Cardiac muscle cell (in vitro differentiated cells and primary cell): Measurements from ENCODE around the gene RPL41. TPM values are rescaled to one million over a fixed set of nuclear protein-coding genes. Genes with fewer than 3 reads are reported as not detected.

Source experiments
- DNase-seq, 2 donors: peaks; one replicate each; pipeline versions ENCODE4 v3.0.0 to v3.0.0-alpha.2; 2010 to 2017; ENCODE audit warnings: low read depth in 1 of 2, low spot score in 1 of 2
- H3K27ac ChIP-seq: fragments of 200-600 bp; sonication (generic); 2 replicates; pipeline ENCODE4 v1.5.1; 2016
- H3K27me3 ChIP-seq: fragments of 200-600 bp; sonication (generic); 2 replicates; pipeline ENCODE4 v1.6.0; 2016; ENCODE audit warnings: control low read depth
- H3K36me3 ChIP-seq: fragments of 200-600 bp; sonication (generic); 2 replicates; pipeline ENCODE4 v1.5.1; 2016; ENCODE audit warnings: control low read depth
- H3K4me1 ChIP-seq: fragments of 200-600 bp; sonication (generic); 2 replicates; pipeline ENCODE4 v1.8.1; 2017; ENCODE audit warnings: low read depth, mild to moderate bottlenecking, mixed run types
- H3K4me3 ChIP-seq: fragments of 200-600 bp; sonication (generic); 2 replicates; pipeline ENCODE4 v1.5.1; 2016; ENCODE audit warnings: mild to moderate bottlenecking
- H3K9me3 ChIP-seq: fragments of 200-600 bp; sonication (generic); 2 replicates; pipeline ENCODE4 v1.5.1; 2017; ENCODE audit warnings: low read depth, mild to moderate bottlenecking, control low read depth
- CTCF ChIP-seq: IDR thresholded peaks from 2 replicates; pipeline ENCODE4 v1.5.1; 2012; ENCODE audit warnings: low read depth, mild to moderate bottlenecking, low read length
- polyA plus RNA-seq: library from polyadenylated mRNA; unstranded; fragments of >200 nt; fragmentation: Nextera tagmentation; extraction: Ambion mirVana; gene quantifications from 2 replicates; pipeline ENCODE4 v1.2.1, GENCODE V29; 2016
- total RNA-seq: library from RNA; depleted of rRNA; stranded (reverse); fragments of >200 nt; gene quantifications from 2 replicates; pipeline ENCODE4 v1.2.3, GENCODE V29; 2016

Gene RPL41
- total and polyA plus RNA-seq, 2 experiments from 2014 or later: 1,416 to 2,144 TPM

GRCh38 chr12:56165369-56165768 is 48.9 kb downstream of the RPL41 start:
- Histone ChIP-seq H3K36me3 (peaks cover 66% of the 10 kb centered on the region), H3K27ac (no peak overlapping the region)

More at GRCh38 chr12:56165369-56165768, 48.9 kb downstream of the RPL41 start:
- TF ChIP-seq CTCF: no peak
- no peak for DNase-seq
- Histone ChIP-seq H3K9me3 (no peaks in the 10 kb centered on the region), H3K27me3 (no peaks in the 10 kb centered on the region), H3K4me3 (no peak overlapping the region), H3K4me1 (peaks cover 22% of the 10 kb centered on the region)

Other genes with a start within 250 kb of the RPL41 start
- gene PYM1, start 188.7 kb upstream of the RPL41 start, total RNA-seq: 55.3 and 56.3 TPM in 2 replicates
- gene PYM1, start 188.7 kb upstream of the RPL41 start, polyA plus RNA-seq: 63.2 and 82.9 TPM in 2 replicates
- 18.3 and 28.6 TPM in 2 replicates for gene DGKA, start 185.5 kb upstream of the RPL41 start, total RNA-seq
- gene DGKA, start 185.5 kb upstream of the RPL41 start, polyA plus RNA-seq: 34.4 and 46.6 TPM in 2 replicates
- 9.0 and 11.3 TPM in 2 replicates for gene PMEL, start 150.6 kb upstream of the RPL41 start, total RNA-seq
- 15.5 and 15.7 TPM in 2 replicates for gene PMEL, start 150.6 kb upstream of the RPL41 start, polyA plus RNA-seq
- gene CDK2, start 149.8 kb upstream of the RPL41 start, total RNA-seq: 31.3 and 31.4 TPM in 2 replicates
- 33.9 and 40.8 TPM in 2 replicates for gene CDK2, start 149.8 kb upstream of the RPL41 start, polyA plus RNA-seq
- gene RAB5B, start 142.6 kb upstream of the RPL41 start, total RNA-seq: 87.9 and 104 TPM in 2 replicates
- 154 and 157 TPM in 2 replicates for gene RAB5B, start 142.6 kb upstream of the RPL41 start, polyA plus RNA-seq
- 38.2 and 52.4 TPM in 2 replicates for gene SUOX, start 119.4 kb upstream of the RPL41 start, total RNA-seq
- 45.3 and 59.6 TPM in 2 replicates for gene SUOX, start 119.4 kb upstream of the RPL41 start, polyA plus RNA-seq
- gene IKZF4, start 95.6 kb upstream of the RPL41 start, total RNA-seq: 9.7 and 11.5 TPM in 2 replicates
- 12.5 and 18.1 TPM in 2 replicates for gene IKZF4, start 95.6 kb upstream of the RPL41 start, polyA plus RNA-seq
- gene RPS26, start 74.7 kb upstream of the RPL41 start, total RNA-seq: 535 and 1,293 TPM in 2 replicates
- 204 and 252 TPM in 2 replicates for gene RPS26, start 74.7 kb upstream of the RPL41 start, polyA plus RNA-seq
- gene ERBB3, start 36.5 kb upstream of the RPL41 start, total RNA-seq: 22.0 and 26.6 TPM in 2 replicates
- 10.5 and 21.0 TPM in 2 replicates for gene ERBB3, start 36.5 kb upstream of the RPL41 start, polyA plus RNA-seq
- gene PA2G4, start 12.1 kb upstream of the RPL41 start, total RNA-seq: 166 and 235 TPM in 2 replicates
- 132 and 189 TPM in 2 replicates for gene PA2G4, start 12.1 kb upstream of the RPL41 start, polyA plus RNA-seq
- gene ZC3H10, start 1.6 kb downstream of the RPL41 start, total RNA-seq: 5.4 and 7.5 TPM in 2 replicates
- 7.2 and 10.6 TPM in 2 replicates for gene ZC3H10, start 1.6 kb downstream of the RPL41 start, polyA plus RNA-seq
- 103 and 107 TPM in 2 replicates for gene ESYT1, start 11.6 kb downstream of the RPL41 start, total RNA-seq
- 52.0 and 70.6 TPM in 2 replicates for gene ESYT1, start 11.6 kb downstream of the RPL41 start, polyA plus RNA-seq
- gene MYL6B, start 36.0 kb downstream of the RPL41 start, total RNA-seq: 218 and 293 TPM in 2 replicates
- 142 and 203 TPM in 2 replicates for gene MYL6B, start 36.0 kb downstream of the RPL41 start, polyA plus RNA-seq
- 2,618 and 4,325 TPM in 2 replicates for gene MYL6, start 41.7 kb downstream of the RPL41 start, total RNA-seq
- gene MYL6, start 41.7 kb downstream of the RPL41 start, polyA plus RNA-seq: 3,866 and 6,680 TPM in 2 replicates
- gene SMARCC2, start 72.8 kb downstream of the RPL41 start, total RNA-seq: 69.7 and 94.2 TPM in 2 replicates
- 79.6 and 104 TPM in 2 replicates for gene SMARCC2, start 72.8 kb downstream of the RPL41 start, polyA plus RNA-seq
- gene RNF41, start 105.3 kb downstream of the RPL41 start, total RNA-seq: 37.2 and 55.7 TPM in 2 replicates
- gene RNF41, start 105.3 kb downstream of the RPL41 start, polyA plus RNA-seq: 17.3 and 21.1 TPM in 2 replicates
- gene NABP2, start 107.7 kb downstream of the RPL41 start, total RNA-seq: 14.8 and 32.0 TPM in 2 replicates
- gene NABP2, start 107.7 kb downstream of the RPL41 start, polyA plus RNA-seq: 6.8 and 10.7 TPM in 2 replicates
- 0.67 TPM in 1 of 2 replicates, not detected in the other for gene SLC39A5, start 113.4 kb downstream of the RPL41 start, total RNA-seq
- gene SLC39A5, start 113.4 kb downstream of the RPL41 start, polyA plus RNA-seq: 1.0 TPM in 1 of 2 replicates, not detected in the other
- 18.0 and 19.3 TPM in 2 replicates for gene ANKRD52, start 141.8 kb downstream of the RPL41 start, total RNA-seq
- 34.9 and 37.7 TPM in 2 replicates for gene ANKRD52, start 141.8 kb downstream of the RPL41 start, polyA plus RNA-seq
- 40.3 and 53.6 TPM in 2 replicates for gene COQ10A, start 150.3 kb downstream of the RPL41 start, total RNA-seq
- 65.6 and 67.2 TPM in 2 replicates for gene COQ10A, start 150.3 kb downstream of the RPL41 start, polyA plus RNA-seq
- gene CS, start 183.7 kb downstream of the RPL41 start, total RNA-seq: 280 and 360 TPM in 2 replicates
- 243 and 289 TPM in 2 replicates for gene CS, start 183.7 kb downstream of the RPL41 start, polyA plus RNA-seq
- gene CNPY2, start 199.4 kb downstream of the RPL41 start, total RNA-seq: 85.3 and 107 TPM in 2 replicates
- 245 and 302 TPM in 2 replicates for gene CNPY2, start 199.4 kb downstream of the RPL41 start, polyA plus RNA-seq
- gene PAN2, start 217.4 kb downstream of the RPL41 start, total RNA-seq: 52.6 and 63.1 TPM in 2 replicates
- 72.7 and 76.0 TPM in 2 replicates for gene PAN2, start 217.4 kb downstream of the RPL41 start, polyA plus RNA-seq
- 0.63 TPM in 1 of 2 replicates, not detected in the other for gene IL23A, start 222.3 kb downstream of the RPL41 start, total RNA-seq
- 0.52 TPM in 1 of 2 replicates, not detected in the other for gene IL23A, start 222.3 kb downstream of the RPL41 start, polyA plus RNA-seq
- gene STAT2, start 243.5 kb downstream of the RPL41 start, total RNA-seq: 59.4 and 78.7 TPM in 2 replicates
- 56.2 and 78.5 TPM in 2 replicates for gene STAT2, start 243.5 kb downstream of the RPL41 start, polyA plus RNA-seq
- not detected in 2 replicates for gene APOF, start 246.2 kb downstream of the RPL41 start, total RNA-seq
- gene APOF, start 246.2 kb downstream of the RPL41 start, polyA plus RNA-seq: not detected in 2 replicates